Measurements from ENCODE around the gene IL32. TPM values are rescaled to one million over a fixed set of nuclear protein-coding genes. Genes with fewer than 3 reads are reported as not detected.

Gene IL32
- total and polyA plus RNA-seq, 2 of the 4 experiments (the other 2 are of a cell fraction): 25.6 to 95.7 TPM

DNA sequence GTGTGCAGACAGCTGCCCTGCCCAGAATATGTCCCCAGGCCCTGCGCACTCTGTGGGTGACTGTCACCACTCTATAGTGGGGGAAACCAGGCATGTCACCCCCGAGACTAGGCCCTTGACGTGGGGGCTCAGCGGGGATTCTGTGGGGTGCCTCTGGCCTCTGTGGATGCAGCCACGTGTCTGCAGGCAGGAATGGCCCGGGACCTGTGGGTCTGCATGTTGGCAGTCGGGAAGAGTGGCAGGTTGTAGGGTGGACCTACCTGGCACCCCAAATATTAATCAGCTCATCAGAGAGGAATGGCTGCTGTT lies 954 bp downstream of the IL32 start:
- no peak overlapping the region for H3K9ac ChIP-seq (ENCODE audit: low read depth, low read length)
- H2BK20ac ChIP-seq (ENCODE audit: low read depth, low read length): no peak overlapping the region
- H4K20me1 ChIP-seq (ENCODE audit: insufficient read depth, low read length): no peaks in the 10 kb centered on the region
- peak overlapping the region; percentile 59; the same call in 1 of the 2 replicates for H3K23ac ChIP-seq (ENCODE audit: low read depth, low read length)
- dilution Hi-C loops (cut with HindIII; ENCODE audit: low sequenced_read_pairs, unreplicated experiment): no loop called here
- WGBS, 2 experiments (ENCODE audit: extremely low coverage in 2 of 2, insufficient read length in 1 of 2): 100% methylated on average over 1 of the region's 7 CpGs; no CpG with 5 or more reads in 1 of the 2 experiments
- H3K9me1 ChIP-seq (ENCODE audit: insufficient read depth, low read length): peaks cover 18% of the 10 kb centered on the region
- H3K4me1 ChIP-seq (ENCODE audit: control insufficient read depth, insufficient read depth, low read length): peaks cover 12% of the 10 kb centered on the region
- no peak overlapping the region for H3K18ac ChIP-seq (ENCODE audit: low read depth, low read length)
- no peak for DNase-seq
- peaks cover 6 to 19% of the 10 kb centered on the region in 2 experiments; a peak in 2 of 4 replicates for H3K79me1 ChIP-seq (ENCODE audit: low read depth in 1 of 2, low read length in 2 of 2)
- no peak overlapping the region for H3K56ac ChIP-seq (ENCODE audit: extremely low read depth, insufficient read depth, low read length)
- peak overlapping the region; percentile 19; the same call in 1 of the 2 replicates for H2BK120ac ChIP-seq (ENCODE audit: low read depth, low read length)
- H2BK15ac ChIP-seq (ENCODE audit: low read depth, low read length): peak overlapping the region; percentile 36; the same call in 1 of the 3 replicates
- H2AK5ac ChIP-seq (ENCODE audit: low read depth, low read length): peak overlapping the region; percentile 97; the same call in 1 of the 2 replicates
- peak overlapping the region; percentile 47; the same call in 1 of the 2 replicates for H3K4me3 ChIP-seq (ENCODE audit: insufficient read depth, low read depth, low read length)
- H2AFZ ChIP-seq (replicated peaks; ENCODE audit: low read length, poor library complexity): peak overlapping the region; percentile 98
- intact Hi-C loops (cut with micrococcal nuclease): no loop called here
- in situ Hi-C loops (cut with MboI; ENCODE audit: low sequenced_read_pairs): no loop called here
- no peaks in the 10 kb centered on the region for H3K9me3 ChIP-seq (ENCODE audit: control insufficient read depth, insufficient read depth, low read length)
- BruUV-seq (replicated peaks): no TSS peak
- peak overlapping the region; percentile 32; the same call in 1 of the 2 replicates for H3K4me2 ChIP-seq (ENCODE audit: low read depth, low read length)
- H4K8ac ChIP-seq (ENCODE audit: low read depth in 2 of 2, low read length in 2 of 2): peak overlapping the region in 1 of 2 experiments; percentile 92; a peak in 2 of 4 replicates
- ChIA-PET POLR2A (ENCODE audit: unreplicated experiment) (no interaction called here), CTCF (no interaction called here)
- TF ChIP-seq, protein P1, sequence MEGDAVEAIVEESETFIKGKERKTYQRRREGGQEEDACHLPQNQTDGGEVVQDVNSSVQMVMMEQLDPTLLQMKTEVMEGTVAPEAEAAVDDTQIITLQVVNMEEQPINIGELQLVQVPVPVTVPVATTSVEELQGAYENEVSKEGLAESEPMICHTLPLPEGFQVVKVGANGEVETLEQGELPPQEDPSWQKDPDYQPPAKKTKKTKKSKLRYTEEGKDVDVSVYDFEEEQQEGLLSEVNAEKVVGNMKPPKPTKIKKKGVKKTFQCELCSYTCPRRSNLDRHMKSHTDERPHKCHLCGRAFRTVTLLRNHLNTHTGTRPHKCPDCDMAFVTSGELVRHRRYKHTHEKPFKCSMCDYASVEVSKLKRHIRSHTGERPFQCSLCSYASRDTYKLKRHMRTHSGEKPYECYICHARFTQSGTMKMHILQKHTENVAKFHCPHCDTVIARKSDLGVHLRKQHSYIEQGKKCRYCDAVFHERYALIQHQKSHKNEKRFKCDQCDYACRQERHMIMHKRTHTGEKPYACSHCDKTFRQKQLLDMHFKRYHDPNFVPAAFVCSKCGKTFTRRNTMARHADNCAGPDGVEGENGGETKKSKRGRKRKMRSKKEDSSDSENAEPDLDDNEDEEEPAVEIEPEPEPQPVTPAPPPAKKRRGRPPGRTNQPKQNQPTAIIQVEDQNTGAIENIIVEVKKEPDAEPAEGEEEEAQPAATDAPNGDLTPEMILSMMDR (conservative IDR thresholded peaks at IDR 0.05; ENCODE audit: low read depth, low read length): no peak
- no peak for TF ChIP-seq MXI1 (IDR thresholded peaks at IDR 0.05; ENCODE audit: borderline replicate concordance, low read depth, low read length)
- TF ChIP-seq MAFK (IDR thresholded peaks at IDR 0.05; ENCODE audit: low read depth, low read length): no peak
- no peak for TF ChIP-seq BHLHE40 (IDR thresholded peaks at IDR 0.05; ENCODE audit: low read depth, low read length)
- TF ChIP-seq RCOR1 (IDR thresholded peaks at IDR 0.05; ENCODE audit: insufficient replicate concordance, low read length): no peak
- no peak for TF ChIP-seq MAZ (IDR thresholded peaks at IDR 0.05; ENCODE audit: borderline replicate concordance, low read depth, low read length)
- no peak for TF ChIP-seq POLR2A (IDR thresholded peaks at IDR 0.05; ENCODE audit: low read depth, low read length)
- TF ChIP-seq CHD1 (IDR thresholded peaks at IDR 0.05; ENCODE audit: low read depth, low read length): no peak
- no peak for TF ChIP-seq RFX5 (IDR thresholded peaks at IDR 0.05; ENCODE audit: low read depth, low read length)
- TF ChIP-seq SMC3 (IDR thresholded peaks at IDR 0.05; ENCODE audit: low read depth, low read length): no peak
- no peak for TF ChIP-seq NFE2L2 (IDR thresholded peaks at IDR 0.05; ENCODE audit: low read depth, low read length)
- TF ChIP-seq RAD21 (IDR thresholded peaks at IDR 0.05; ENCODE audit: low read length): no peak
- TF ChIP-seq CEBPB (IDR thresholded peaks at IDR 0.05; ENCODE audit: low read depth, low read length): no peak
- no peak for TF ChIP-seq ELK1 (IDR thresholded peaks at IDR 0.05; ENCODE audit: borderline replicate concordance, low read depth, low read length)
- TF ChIP-seq, protein P2, sequence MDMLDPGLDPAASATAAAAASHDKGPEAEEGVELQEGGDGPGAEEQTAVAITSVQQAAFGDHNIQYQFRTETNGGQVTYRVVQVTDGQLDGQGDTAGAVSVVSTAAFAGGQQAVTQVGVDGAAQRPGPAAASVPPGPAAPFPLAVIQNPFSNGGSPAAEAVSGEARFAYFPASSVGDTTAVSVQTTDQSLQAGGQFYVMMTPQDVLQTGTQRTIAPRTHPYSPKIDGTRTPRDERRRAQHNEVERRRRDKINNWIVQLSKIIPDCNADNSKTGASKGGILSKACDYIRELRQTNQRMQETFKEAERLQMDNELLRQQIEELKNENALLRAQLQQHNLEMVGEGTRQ (IDR thresholded peaks at IDR 0.05; ENCODE audit: low read depth, low read length): no peak
- no peak for TF ChIP-seq FOS (IDR thresholded peaks at IDR 0.05; ENCODE audit: low read depth, low read length)
- H3K27ac ChIP-seq (ENCODE audit: insufficient read depth, low read length): no peak overlapping the region
- ATAC-seq (ENCODE audit: low read depth): no peak
- H2AK9ac ChIP-seq (replicated peaks; ENCODE audit: low read depth, low read length, poor library complexity): peak overlapping the region; percentile 99
- H2BK5ac ChIP-seq (ENCODE audit: low read depth, low read length, poor library complexity, severe bottlenecking): peak overlapping the region; percentile 1
- no peak overlapping the region for H3K14ac ChIP-seq (replicated peaks; ENCODE audit: low read depth, low read length)
- H4K5ac ChIP-seq (ENCODE audit: low read depth, low read length): no peak overlapping the region
- peak overlapping the region; percentile 62; the same call in 1 of the 2 replicates for H4K91ac ChIP-seq (ENCODE audit: insufficient read depth, low read depth, low read length)
- no peaks in the 10 kb centered on the region for H3K36me3 ChIP-seq (ENCODE audit: control insufficient read depth, insufficient read depth, low read length)
- peak overlapping the region; percentile 81; the same call in 1 of the 2 replicates for H3K4ac ChIP-seq (ENCODE audit: low read depth, low read length)
- peaks cover 3% of the 10 kb centered on the region; the same call in 1 of the 2 replicates for H3K27me3 ChIP-seq (ENCODE audit: control insufficient read depth, insufficient read depth, low read length)

Measured in IMR-90 (cell line).